Renal cortex interstitium (tissue), 15 donors: Measurements from ENCODE around the gene COL24A1. TPM values are rescaled to one million over a fixed set of nuclear protein-coding genes. Genes with fewer than 3 reads are reported as not detected.
A peak's percentile ranks its signal among the peaks of the same experiment; 100 is the strongest.

Experiments
- DNase-seq, 11 donors: peaks; one replicate each; pipeline ENCODE4 v3.0.0-alpha.2; 2013; ENCODE audit warnings: low read depth in 9 of 11, low spot score in 4 of 11; ENCODE audit errors: extremely low read depth in 1 of 11
- long read RNA-seq, 16 experiments: transcript quantifications; one replicate each; lab custom pipeline, GENCODE V29; 2026
- polyA plus RNA-seq, 3 donors: library from polyadenylated mRNA; unstranded; fragments of 120-200 nt; gene quantifications; one replicate each; pipeline ENCODE4 v1.2.1, GENCODE V29; 2013; ENCODE audit not compliant: insufficient read length in 3 of 3

COL24A1 gene
- polyA plus RNA-seq: 1 to 10 TPM; 1.7 to 2.2 (median 2.1) TPM
- long read RNA-seq, donor 1: 0 reads
- long read RNA-seq, donor 2: 0 reads
- long read RNA-seq, donor 3, partial matches to known transcripts: 0 of 1 reads
- long read RNA-seq, donor 3, other reads (novel, unspliced or antisense): 0 of 1 reads
- long read RNA-seq, donor 4: 0 reads
- long read RNA-seq, donor 5: 0 reads
- long read RNA-seq, donor 6: 0 reads
- long read RNA-seq, donor 7: 0 reads
- long read RNA-seq, donor 8: 0 reads
- long read RNA-seq, donor 9: 0 reads
- long read RNA-seq, donor 10: 0 reads
- long read RNA-seq, donor 11: 0 reads
- long read RNA-seq, donor 12: 0 reads
- long read RNA-seq, donor 13: 0 reads
- long read RNA-seq, donor 14: 0 reads
- long read RNA-seq, donor 15: 0 reads
- long read RNA-seq, donor 16: 0 reads

- DNase-seq: peak in 9 of 11 donors; percentile 53 to 80 (median 60)
Observed at GRCh38 chr1:86156566-86157455, at the start of gene COL24A1. TSS of gene COL24A1 (minus strand) at chr1:86156772. CDS start at chr1:86156396, 376 bp downstream.

DNA sequence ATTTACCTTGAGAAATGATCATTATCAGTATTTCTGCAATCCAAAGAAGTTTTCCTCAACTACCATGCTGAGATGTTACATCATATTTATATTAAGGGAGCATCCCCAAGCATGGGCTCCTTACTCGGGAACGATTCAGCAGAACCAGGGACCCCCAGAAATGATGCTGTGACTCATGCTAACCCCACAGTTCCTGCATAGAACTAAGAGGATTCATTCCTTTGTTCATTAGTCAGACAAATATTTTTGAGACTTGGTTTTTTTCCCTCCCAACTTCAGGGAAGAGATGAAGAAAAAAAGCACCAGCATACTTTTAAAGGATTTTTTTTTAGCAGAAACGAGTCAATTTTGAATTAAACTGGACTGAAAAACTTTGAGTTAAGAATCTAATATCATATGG is 49.2 kb upstream of the COL24A1 start:
- no peak for DNase-seq

DNA sequence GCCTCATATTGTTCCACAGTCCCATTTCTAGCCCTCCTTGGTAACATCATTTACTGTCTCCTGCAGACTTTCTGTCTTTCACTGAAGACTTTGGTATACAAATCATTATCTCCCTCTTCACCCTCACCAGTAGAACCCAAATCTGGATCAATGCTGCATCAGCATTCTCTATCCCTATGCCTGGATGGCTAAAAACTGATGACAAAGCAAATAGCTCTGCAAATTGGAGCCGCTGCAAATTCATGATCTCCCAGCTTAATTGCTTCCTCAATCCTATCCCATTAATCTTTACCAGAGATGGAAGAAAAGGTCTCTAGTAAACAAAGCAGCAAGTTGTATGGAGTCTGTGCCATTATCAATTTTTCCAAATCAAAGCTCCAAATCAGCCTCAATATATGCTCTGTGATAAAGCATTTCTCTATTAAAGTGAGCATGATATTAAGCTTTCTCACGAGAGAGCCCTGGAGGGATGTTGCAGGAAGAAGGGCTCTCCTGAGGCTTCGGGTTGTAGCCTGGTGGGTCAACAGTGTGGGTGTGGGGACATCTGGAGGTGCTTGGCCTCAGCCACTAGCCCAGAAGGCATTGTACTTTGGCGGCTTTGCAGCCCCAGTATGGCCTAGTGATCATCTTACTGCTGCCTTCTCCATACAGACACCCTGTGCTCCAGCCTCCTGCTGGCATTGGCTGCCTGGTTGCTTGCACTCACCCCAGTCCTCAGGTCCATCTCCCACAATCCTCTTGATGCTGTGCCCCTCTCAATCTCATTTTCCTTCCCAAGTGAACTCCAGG is 46.2 kb upstream of the COL24A1 start:
- DNase-seq: no peak

DNA sequence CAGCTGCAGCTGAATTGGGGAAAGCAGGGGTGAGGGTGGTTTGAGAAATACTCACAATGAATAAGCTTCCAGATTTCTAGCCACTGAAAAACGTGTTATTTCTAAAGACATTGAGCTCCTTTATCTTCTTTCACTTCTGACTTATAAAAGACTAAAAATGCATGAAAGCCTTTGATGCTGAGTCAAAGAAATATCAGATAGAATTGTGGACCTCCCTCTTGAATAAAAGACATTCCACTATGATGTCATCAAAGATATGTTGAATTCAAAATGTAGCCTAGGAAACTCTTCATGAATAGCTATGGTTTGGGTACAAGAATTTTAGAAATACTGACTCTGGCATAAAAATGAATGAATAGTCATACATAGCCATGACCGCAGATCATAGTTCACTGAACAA is 44.7 kb upstream of the COL24A1 start:
- no peak for DNase-seq

DNA sequence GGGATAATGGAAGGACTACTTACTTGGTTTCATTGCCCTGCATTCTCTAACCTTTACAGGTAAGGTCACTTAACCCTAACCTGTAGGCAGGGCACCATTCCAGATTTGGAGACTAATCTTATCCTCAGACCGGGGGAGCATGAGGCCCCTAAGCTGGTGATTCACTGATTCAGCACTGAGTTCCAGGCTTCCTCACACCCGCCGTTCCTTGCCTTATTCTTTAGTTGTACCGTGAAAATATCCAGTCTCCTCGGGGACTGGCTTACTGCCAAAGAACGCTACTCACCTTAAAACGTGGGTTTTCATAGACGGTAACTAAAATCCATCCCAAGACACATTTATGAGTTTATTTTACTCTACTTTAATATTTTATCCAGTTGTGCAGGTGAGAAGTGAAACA is 44.3 kb upstream of the COL24A1 start:
- no peak for DNase-seq

- no peak for DNase-seq
Observed at GRCh38 chr1:86197206-86197855, 40.8 kb upstream of the COL24A1 start.

DNA sequence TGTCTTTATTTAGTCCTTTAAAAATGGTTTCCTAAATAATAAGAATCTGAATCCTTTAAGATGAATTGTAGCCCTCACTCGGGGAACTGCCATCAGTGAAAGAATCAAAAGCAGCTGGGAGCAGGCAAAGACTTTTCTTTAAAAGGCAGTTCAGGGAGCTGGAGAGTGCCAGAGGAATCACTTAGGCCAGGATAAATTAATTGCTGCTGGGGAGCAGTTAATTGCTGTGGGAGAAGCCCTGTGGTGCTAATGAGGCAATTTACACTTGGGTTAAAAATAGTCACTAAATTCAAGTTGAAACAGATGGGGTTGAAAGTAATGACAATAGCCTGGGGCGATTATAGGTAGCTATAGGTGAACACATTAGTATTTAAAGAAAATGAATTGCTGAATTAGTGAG is 38.7 kb upstream of the COL24A1 start:
- no peak for DNase-seq

GRCh38 chr1:86194491-86195034 is 38.0 kb upstream of the COL24A1 start:
- no peak for DNase-seq

- no peak for DNase-seq
Observed at GRCh38 chr1:86192417-86192816, 35.8 kb upstream of the COL24A1 start.

DNA sequence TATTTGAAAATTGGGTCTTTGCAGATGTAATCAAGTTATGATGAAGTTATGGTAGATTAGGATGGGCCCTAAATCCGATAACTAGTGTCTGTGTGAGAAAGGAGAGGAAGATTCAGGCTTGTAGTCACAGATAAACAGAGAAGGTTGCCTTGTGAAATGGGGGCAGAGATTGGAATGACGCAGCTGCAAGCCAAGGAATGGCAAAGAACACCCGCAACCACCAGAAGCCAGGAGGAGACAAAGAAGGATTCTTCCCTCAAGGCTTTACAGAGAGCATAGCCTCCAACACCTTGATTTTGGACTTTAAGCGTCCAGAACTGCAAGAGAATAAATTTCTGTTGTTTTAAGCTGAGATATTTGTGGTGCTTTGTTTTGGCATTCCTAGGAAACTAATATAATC is 35.4 kb upstream of the COL24A1 start:
- no peak for DNase-seq

GRCh38 chr1:86190873-86191272 is 34.3 kb upstream of the COL24A1 start:
- DNase-seq: no peak

GRCh38 chr1:86184426-86184825 is 27.9 kb upstream of the COL24A1 start:
- no peak for DNase-seq

DNA sequence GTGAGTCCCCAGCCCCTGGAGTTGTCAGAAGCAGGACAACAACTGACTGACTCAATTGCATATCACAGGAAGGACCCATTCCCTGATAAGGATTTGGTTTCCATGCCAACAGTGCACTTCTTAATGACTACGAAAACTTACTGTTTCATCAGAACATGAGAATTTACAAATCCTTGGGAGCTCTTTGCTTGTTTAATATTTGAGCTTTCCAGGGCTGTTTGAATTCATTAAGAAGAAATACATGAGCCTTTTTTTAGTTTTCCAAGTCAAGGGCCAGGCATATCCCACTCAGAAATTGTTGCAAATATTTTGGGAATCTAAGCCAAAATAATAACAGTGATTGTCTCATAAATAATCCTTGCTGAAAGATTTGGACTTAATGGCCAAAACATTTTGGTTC is 27.2 kb upstream of the COL24A1 start:
- DNase-seq: no peak

DNA sequence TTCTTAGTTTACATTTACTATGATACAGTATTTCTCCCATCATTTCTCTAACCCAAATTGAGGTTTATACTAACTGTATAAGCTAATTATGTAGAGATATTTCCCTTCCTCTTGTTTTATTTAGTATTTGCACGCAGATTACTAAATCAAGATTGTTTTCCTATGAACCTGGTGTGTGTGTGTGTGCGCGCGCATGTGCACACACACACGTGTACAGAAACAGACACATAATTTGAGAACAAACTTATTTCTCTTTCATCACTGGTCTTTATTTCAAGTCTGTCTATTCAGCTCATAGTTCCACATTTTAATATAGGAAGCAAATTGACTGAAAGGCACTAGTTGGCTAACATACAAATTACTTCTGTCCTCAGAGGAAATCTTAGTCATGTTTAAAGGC is 19.7 kb upstream of the COL24A1 start:
- no peak for DNase-seq

DNA sequence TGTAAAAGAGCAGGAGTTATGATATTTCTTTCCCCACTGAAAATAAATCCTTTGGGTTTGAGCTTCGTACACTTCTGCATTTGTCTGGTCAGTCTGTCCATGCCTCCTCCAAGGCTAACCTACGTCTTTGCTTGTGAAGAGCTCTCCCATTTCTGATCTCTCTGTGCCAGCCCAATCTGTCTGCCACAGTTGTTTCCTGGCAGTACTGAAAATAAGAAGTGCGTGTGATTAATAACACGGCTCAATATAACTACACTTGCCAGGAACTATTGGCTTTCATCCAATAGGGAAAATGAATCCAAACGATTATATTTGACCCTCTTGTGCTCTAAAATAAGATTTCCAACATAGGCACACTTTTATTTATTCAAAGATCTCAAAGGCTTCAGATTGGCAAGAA is 19.2 kb upstream of the COL24A1 start:
- no peak for DNase-seq

DNA sequence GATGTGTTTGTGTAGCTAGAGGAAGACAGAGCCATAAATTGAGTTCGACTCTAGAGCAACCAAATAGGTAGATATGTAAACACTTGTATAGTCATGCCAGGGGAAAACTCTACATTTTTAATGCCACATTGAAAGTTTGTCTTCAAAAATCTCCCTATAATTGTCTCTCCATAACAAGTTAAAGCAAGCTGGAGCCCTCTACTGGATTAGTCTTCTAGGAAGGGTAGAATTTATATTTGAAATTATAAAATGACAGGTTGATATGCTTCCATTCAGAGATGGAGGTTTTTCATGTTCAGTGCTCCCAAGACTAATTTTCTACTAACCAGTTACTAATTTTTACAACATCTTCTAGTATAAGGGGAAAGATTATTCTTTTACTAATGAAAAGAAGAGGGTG is 13.1 kb upstream of the COL24A1 start:
- DNase-seq: no peak

DNA sequence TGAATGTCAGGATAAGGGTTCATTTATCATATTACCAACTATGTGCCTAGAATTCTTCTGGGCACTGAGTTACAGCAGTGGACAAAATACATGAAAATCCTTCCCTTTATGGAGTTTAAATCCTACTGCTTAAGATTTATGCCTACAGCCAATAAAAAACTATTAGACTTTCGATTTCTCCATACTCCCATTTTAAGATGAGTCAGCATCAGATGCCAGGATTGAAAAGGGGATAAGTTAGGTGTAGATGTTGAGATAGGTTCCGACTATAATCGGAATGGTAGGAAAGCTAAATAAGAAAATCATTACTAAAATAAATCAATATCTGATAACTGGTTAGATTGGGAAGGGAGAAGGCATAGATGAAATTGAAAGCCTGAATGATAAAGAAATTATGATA is 3.2 kb upstream of the COL24A1 start:
- no peak for DNase-seq

DNA sequence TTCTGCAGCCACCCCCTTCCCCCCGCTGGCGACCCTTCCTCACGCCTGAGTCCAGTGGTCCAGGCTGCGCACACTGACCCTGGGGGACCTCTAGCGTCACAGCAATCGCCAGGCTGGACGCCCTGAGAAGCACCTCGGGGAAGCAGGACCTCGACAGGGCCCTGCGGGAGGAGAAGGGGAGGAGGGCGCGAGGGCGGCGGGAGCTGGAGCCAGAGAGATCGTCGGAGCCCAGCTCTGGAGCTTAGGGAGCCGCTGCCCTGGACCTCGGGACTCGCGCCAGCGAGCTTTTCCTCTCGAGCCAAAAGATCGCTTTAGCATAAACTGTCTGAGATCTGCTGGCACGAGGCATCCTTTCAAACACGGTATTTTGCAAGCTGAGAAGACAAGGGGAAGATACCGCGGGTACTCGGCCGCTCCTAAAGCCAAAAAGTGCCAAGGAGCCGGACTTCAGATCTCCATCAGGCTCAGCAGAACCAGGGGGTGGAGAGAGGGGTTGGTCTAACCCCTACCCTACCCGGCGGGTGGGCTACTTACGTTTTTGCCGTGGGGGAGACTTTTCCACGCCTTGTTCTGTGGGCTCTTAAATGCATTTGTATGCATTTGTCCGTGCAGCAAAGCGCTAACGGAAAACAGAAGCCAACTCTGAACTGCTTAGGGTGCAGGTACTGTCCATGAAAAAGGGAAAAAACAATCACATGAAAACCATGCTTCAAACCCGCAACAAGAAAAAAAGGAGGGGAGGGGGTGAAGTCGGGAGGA is 586 bp downstream of the COL24A1 start:
- peak in 3 of 11 donors; percentile 16 to 29 (median 18) for DNase-seq
